Stimulated activated naive CD4-positive, alpha-beta T cell treated with Interleukin-2 at 50 U/mL for 16 hours (primary cell): Measurements from ENCODE around the gene FCER2.
"Not testable (repeated sequence)": the region's sequence is repeated elsewhere in the genome, so short reads cannot be mapped to it uniquely, and the experiment has no call there.

ENCODE experiments used
- DNase-seq: peaks from one replicate; lab custom pipeline; 2025; lab: John Stamatoyannopoulos, UW

Gene FCER2

GRCh38 chr19:7645656-7646425 is 56.1 kb downstream of the FCER2 start:
- DNase-seq = no peak

GRCh38 chr19:7645163-7645562 is 56.8 kb downstream of the FCER2 start:
- no peak for DNase-seq

GRCh38 chr19:7644550-7644877 is 57.4 kb downstream of the FCER2 start:
- no peak for DNase-seq

- DNase-seq = not testable (repeated sequence)
Measured at GRCh38 chr19:7643629-7644549, 58.0 kb downstream of the FCER2 start.

GRCh38 chr19:7643031-7643415 is 58.9 kb downstream of the FCER2 start:
- no peak for DNase-seq

GRCh38 chr19:7642295-7643030 is 59.5 kb downstream of the FCER2 start:
- DNase-seq = no peak

GRCh38 chr19:7641290-7642276 is 60.3 kb downstream of the FCER2 start:
- no peak for DNase-seq

GRCh38 chr19:7640803-7641202 is 61.1 kb downstream of the FCER2 start:
- no peak for DNase-seq

GRCh38 chr19:7639863-7640348 is 62.0 kb downstream of the FCER2 start:
- no peak for DNase-seq

- no peak for DNase-seq
Measured at GRCh38 chr19:7638802-7639465, 63.0 kb downstream of the FCER2 start.
